B cell (primary cell): Measurements from ENCODE around the gene PYGL. TPM values are rescaled to one million over a fixed set of nuclear protein-coding genes. Genes with fewer than 3 reads are reported as not detected.

Experiments used
- ATAC-seq: fragments of 200-7000 bp; cut with Tn5 transposase; one replicate; pipeline ENCODE4 v1.10.0; 2021; ENCODE audit warnings: low read depth, mild to moderate bottlenecking, moderate number of reproducible peaks, moderate library complexity
- CTCF ChIA-PET: fragments of 350-600 bp; sonication (Branson Sonifier 250); formaldehyde crosslinking; loops from one replicate; lab custom pipeline; 2021; ENCODE audit warnings: antibody characterized with exemption, inconsistent platforms; lab: Charles Lee
- POLR2A ChIA-PET: fragments of 350-600 bp; sonication (Branson Sonifier 250); formaldehyde crosslinking; loops from one replicate; lab custom pipeline; 2021; ENCODE audit warnings: antibody characterized with exemption; lab: Charles Lee
- DNase-seq: peaks from one replicate; pipeline ENCODE4 v3.0.0; 2013
- H2AFZ ChIP-seq: 2 replicates; pipeline ENCODE4 v1.6.1; 2012; ENCODE audit warnings: mild to moderate bottlenecking, low read depth, low read length; ENCODE audit not compliant: insufficient read depth, poor library complexity, severe bottlenecking
- H3K27ac ChIP-seq, 2 donors: 1 replicate in 1 of 2; 2 replicates in 1 of 2; pipeline ENCODE4 v1.5.1; 2012 to 2013; ENCODE audit warnings: low read length in 2 of 2, mild to moderate bottlenecking in 2 of 2, moderate library complexity in 1 of 2
- H3K27me3 ChIP-seq, 4 experiments: fragments of 200-600 bp in 1 of 4; sonication (generic) in 1 of 4; replicated peaks in 1 of 4; 1 replicate in 2 of 4; 2 replicates in 2 of 4; pipeline versions ENCODE4 v1.6.1 to v1.7.0; 2013 to 2016; ENCODE audit warnings: low read length in 3 of 4, mild to moderate bottlenecking in 2 of 4, mixed read lengths in 1 of 4, moderate library complexity in 1 of 4; ENCODE audit not compliant: insufficient read depth in 4 of 4, control insufficient read depth in 3 of 4; ENCODE audit errors: control extremely low read depth in 1 of 4
- H3K36me3 ChIP-seq, 2 experiments: replicated peaks in 1 of 2; 1 replicate in 1 of 2; 2 replicates in 1 of 2; pipeline versions ENCODE4 v1.6.1 to v1.7.1; 2013; ENCODE audit warnings: low read length in 1 of 2; ENCODE audit not compliant: insufficient read depth in 2 of 2, control insufficient read depth in 1 of 2; ENCODE audit errors: control extremely low read depth in 1 of 2, extremely low read depth in 1 of 2
- H3K4me1 ChIP-seq, 2 donors: fragments of 200-600 bp in 1 of 2; sonication (generic) in 1 of 2; 1 replicate in 1 of 2; 2 replicates in 1 of 2; pipeline versions ENCODE4 v1.5.1 to v1.6.1; 2013 to 2017; ENCODE audit warnings: low read length in 2 of 2; ENCODE audit not compliant: control insufficient read depth in 2 of 2, insufficient read depth in 2 of 2
- H3K4me2 ChIP-seq: replicated peaks from 2 replicates; pipeline ENCODE3; 2012; ENCODE audit warnings: mild to moderate bottlenecking, low read depth, low read length; ENCODE audit not compliant: poor library complexity, severe bottlenecking
- H3K4me3 ChIP-seq, 5 experiments: fragments of 200-600 bp in 1 of 5; sonication (generic) in 1 of 5; 1 replicate in 3 of 5; 2 replicates in 2 of 5; pipeline versions ENCODE4 v1.5.1 to v1.7.0; 2011 to 2016; ENCODE audit warnings: low read length in 4 of 5, mild to moderate bottlenecking in 4 of 5, low read depth in 2 of 5, control low read depth in 1 of 5, moderate library complexity in 1 of 5; ENCODE audit not compliant: insufficient read depth in 1 of 5; ENCODE audit errors: control extremely low read depth in 1 of 5, extremely low read depth in 1 of 5
- H3K79me2 ChIP-seq: fragments of 200-600 bp; sonication (generic); one replicate; pipeline ENCODE4 v1.6.0; 2016; ENCODE audit warnings: low read length; ENCODE audit not compliant: control insufficient read depth, insufficient read depth
- H3K9ac ChIP-seq: fragments of 200-600 bp; sonication (generic); 2 replicates; pipeline ENCODE4 v1.6.1; 2017; ENCODE audit warnings: mild to moderate bottlenecking, low read length, moderate library complexity
- H3K9me3 ChIP-seq, 3 donors: one replicate each; pipeline versions ENCODE4 v1.6.1 to v1.7.1; 2013; ENCODE audit warnings: low read length in 2 of 3; ENCODE audit not compliant: control insufficient read depth in 2 of 3, insufficient read depth in 1 of 3; ENCODE audit errors: control extremely low read depth in 1 of 3
- H4K20me1 ChIP-seq: 2 replicates; pipeline ENCODE4 v1.6.0; 2012; ENCODE audit warnings: mild to moderate bottlenecking, low read length; ENCODE audit not compliant: insufficient read depth, control insufficient read depth, poor library complexity, severe bottlenecking
- H3K27ac Mint-ChIP-seq: one replicate; pipeline ENCODE4 v1.8.0; 2021; ENCODE audit warnings: mixed read lengths
- H3K27me3 Mint-ChIP-seq: one replicate; pipeline ENCODE4 v1.8.0; 2021; ENCODE audit warnings: mixed read lengths
- H3K4me1 Mint-ChIP-seq: one replicate; pipeline ENCODE4 v1.8.0; 2021; ENCODE audit warnings: mixed read lengths
- H3K4me3 Mint-ChIP-seq: one replicate; pipeline ENCODE4 v1.8.0; 2021; ENCODE audit warnings: mixed read lengths
- H3K9me3 Mint-ChIP-seq: one replicate; pipeline ENCODE4 v1.8.0; 2022; ENCODE audit warnings: mixed read lengths; ENCODE audit not compliant: insufficient read depth
- CTCF ChIP-seq: fragments of 200-600 bp; IDR thresholded peaks from one replicate; pipeline ENCODE4 v1.8.0; 2022; ENCODE audit warnings: antibody characterized with exemption, mild to moderate bottlenecking
- EZH2 ChIP-seq: IDR thresholded peaks from 2 replicates; pipeline ENCODE4 v1.6.1; 2012; ENCODE audit warnings: borderline replicate concordance, low read depth, mild to moderate bottlenecking, moderate library complexity, low read length; ENCODE audit not compliant: insufficient read depth, poor library complexity, severe bottlenecking
- WGBS: methylation state at CpG from one replicate; pipeline ENCODE4 v1.1.5; 2013; ENCODE audit warnings: missing lambda C conversion rate; ENCODE audit not compliant: insufficient coverage; 5-methylcytosine and 5-hydroxymethylcytosine counted together
- intact Hi-C: fragments of 100-400 bp; cut with micrococcal nuclease; formaldehyde crosslinking; loops from one replicate; pipeline ENCODE4 v1.10.0; 2022
- polyA plus RNA-seq: library from polyadenylated mRNA; depleted of rRNA; stranded (reverse); fragments of >200 nt; gene quantifications from 2 replicates; pipeline ENCODE4 v1.2.3, GENCODE V29; 2012
- total RNA-seq, 2 donors: library from RNA; stranded (reverse); fragments of 120-200 nt in 1 of 2; gene quantifications; 1 replicate in 1 of 2; 2 replicates in 1 of 2; pipeline versions ENCODE4 v1.2.3 to v1.2.4, GENCODE V29; 2013 to 2022

PYGL gene
- total and polyA plus RNA-seq, 2 donors (not counting 1 experiment from before 2014, with no cell fraction given), result 0.60 to 0.64 TPM

GRCh38 chr14:50859296-50859624 lies 85.0 kb downstream of the PYGL start:
- WGBS, result no CpG with 5 or more reads among the region's 1 CpG
- H2AFZ ChIP-seq, result peak overlapping the region; percentile 92
- intact Hi-C loops, result no loop called here

DNA sequence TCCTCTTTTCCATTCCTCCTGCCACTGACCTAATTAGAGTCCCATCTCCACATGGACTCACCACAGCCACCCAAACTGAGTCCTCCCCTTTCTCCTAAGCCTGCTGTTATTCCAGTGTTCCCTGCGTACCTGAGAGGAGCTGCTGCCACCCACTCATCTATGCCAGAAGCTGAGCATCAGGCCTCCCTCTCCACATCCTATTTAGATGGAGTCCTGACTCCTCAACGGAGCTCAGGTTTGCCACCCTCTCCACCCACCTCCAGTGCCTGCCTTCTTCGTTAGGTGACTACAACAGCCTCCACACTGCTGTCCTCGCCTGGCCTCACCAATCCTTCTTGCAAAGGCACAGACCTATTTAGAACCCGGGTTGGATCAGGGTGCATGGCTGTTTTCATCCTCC lies 87.6 kb downstream of the PYGL start:
- Mint-ChIP-seq H3K4me3 (no peak overlapping the region), H3K27ac (peak overlapping the region; percentile 24), H3K27me3 (no peaks in the 10 kb centered on the region), H3K9me3 (no peaks in the 10 kb centered on the region), H3K4me1 (peaks cover 15% of the 10 kb centered on the region)
- no peaks in the 10 kb centered on the region for H4K20me1 ChIP-seq
- no peak overlapping the region for H3K4me3 ChIP-seq
- DNase-seq (no peak), ATAC-seq (no peak)
- H2AFZ ChIP-seq, result no peak overlapping the region
- no peak overlapping the region for H3K27ac ChIP-seq
- no peak overlapping the region for H3K9ac ChIP-seq
- H3K27me3 ChIP-seq, result no peaks in the 10 kb centered on the region
- H3K36me3 ChIP-seq, result no peaks in the 10 kb centered on the region
- CTCF ChIA-PET, result interaction anchor here (1.1 to 12.4 kb wide), 5 partner anchors 9 to 237 kb away, joined by 3 to 178 read pairs (median 3); no protein-coding TSS in a partner anchor
- intact Hi-C loops, result no loop called here
- POLR2A ChIA-PET, result no interaction called here
- no peaks in the 10 kb centered on the region for H3K79me2 ChIP-seq
- WGBS, result 86% methylated on average over 5 of the region's 5 CpGs
- no peaks in the 10 kb centered on the region for H3K9me3 ChIP-seq
- peaks cover 9 to 14% of the 10 kb centered on the region in 2 donors for H3K4me1 ChIP-seq
- no peak overlapping the region for H3K4me2 ChIP-seq
- no peak for TF ChIP-seq CTCF
- no peak for TF ChIP-seq EZH2

More at GRCh38 chr14:50859296-50859624, 85.0 kb downstream of the PYGL start:
- no peaks in the 10 kb centered on the region for H3K9me3 Mint-ChIP-seq
- Histone ChIP-seq H3K9ac (peak overlapping the region; percentile 75), H3K4me3 (peak overlapping the region in 4 of 5 experiments; percentile 58 to 81 (median 67)), H3K9me3 (no peaks in the 10 kb centered on the region), H3K27me3 (no peaks in the 10 kb centered on the region), H3K79me2 (no peaks in the 10 kb centered on the region), H4K20me1 (no peaks in the 10 kb centered on the region), H3K4me1 (peaks cover 9 to 14% of the 10 kb centered on the region in 2 donors), H3K36me3 (no peaks in the 10 kb centered on the region), H3K27ac (peak overlapping the region in 1 of 2 donors; percentile 0), H3K4me2 (peak overlapping the region; percentile 93)
- H3K4me3 Mint-ChIP-seq, result peak overlapping the region; percentile 95
- TF ChIP-seq EZH2 (no peak), CTCF (no peak)
- H3K4me1 Mint-ChIP-seq, result peaks cover 15% of the 10 kb centered on the region
- peak overlapping the region; percentile 50 for H3K27ac Mint-ChIP-seq
- POLR2A ChIA-PET, result interaction anchor here (1.2 to 2.1 kb wide), 4 partner anchors 29 to 103 kb away, joined by 3 to 24 read pairs (median 8); partner anchors contain the start of gene NIN
- no peaks in the 10 kb centered on the region for H3K27me3 Mint-ChIP-seq
- no peak for ATAC-seq
- CTCF ChIA-PET, result interaction anchor here (0.6 to 12.4 kb wide), 26 partner anchors 8 to 1046 kb away, joined by 3 to 258 read pairs (median 18); partner anchors contain the start of gene NIN
- no peak for DNase-seq
